OCI-M1 (cell line): Measurements from ENCODE around the gene GAL3ST2.
"Not testable (repeated sequence)": the region's sequence is repeated elsewhere in the genome, so short reads cannot be mapped to it uniquely, and the experiment has no call there.

Experiments
- DNase-seq: peaks from one replicate; lab custom pipeline; 2025; lab: John Stamatoyannopoulos, UW

The GAL3ST2 gene

DNA sequence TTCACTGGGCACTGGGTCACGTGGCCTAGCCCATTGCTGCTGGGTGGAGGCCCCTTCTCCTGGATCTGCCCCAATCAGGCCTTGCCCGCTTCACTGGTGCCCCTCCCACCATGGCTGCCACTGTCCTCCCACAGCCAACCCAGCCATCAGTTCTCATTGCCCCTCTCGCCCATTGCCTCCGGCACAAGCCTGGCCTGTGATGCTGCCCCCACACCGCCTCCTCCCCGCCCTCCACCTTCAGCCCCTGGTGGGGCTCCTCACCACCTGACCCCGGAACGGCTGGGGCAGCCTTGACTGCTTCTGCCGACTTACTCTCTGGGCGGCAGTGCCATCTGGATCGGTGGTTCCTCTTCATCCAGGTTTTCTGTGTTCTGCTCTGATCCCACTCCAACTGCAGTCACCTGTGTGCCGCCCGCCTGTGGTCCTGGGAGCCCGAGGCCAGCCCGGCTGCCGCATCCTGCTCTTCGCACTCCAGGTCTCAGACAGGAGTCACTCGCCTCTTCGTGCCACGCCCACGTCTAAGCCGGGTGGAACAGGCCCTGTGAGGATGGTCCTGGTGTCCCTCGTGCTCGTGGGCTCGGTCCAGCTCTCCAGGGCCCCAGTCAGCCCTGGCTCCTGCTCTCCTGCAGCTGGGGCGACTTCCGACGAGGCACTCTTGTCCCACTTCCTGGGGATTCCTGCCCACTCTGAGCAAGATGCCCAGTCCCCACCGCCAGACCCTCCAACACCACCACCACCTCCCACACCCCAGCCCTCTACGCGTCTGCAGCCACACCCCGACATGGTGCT, 28.0 kb upstream of the GAL3ST2 start:
- no peak for DNase-seq

DNA sequence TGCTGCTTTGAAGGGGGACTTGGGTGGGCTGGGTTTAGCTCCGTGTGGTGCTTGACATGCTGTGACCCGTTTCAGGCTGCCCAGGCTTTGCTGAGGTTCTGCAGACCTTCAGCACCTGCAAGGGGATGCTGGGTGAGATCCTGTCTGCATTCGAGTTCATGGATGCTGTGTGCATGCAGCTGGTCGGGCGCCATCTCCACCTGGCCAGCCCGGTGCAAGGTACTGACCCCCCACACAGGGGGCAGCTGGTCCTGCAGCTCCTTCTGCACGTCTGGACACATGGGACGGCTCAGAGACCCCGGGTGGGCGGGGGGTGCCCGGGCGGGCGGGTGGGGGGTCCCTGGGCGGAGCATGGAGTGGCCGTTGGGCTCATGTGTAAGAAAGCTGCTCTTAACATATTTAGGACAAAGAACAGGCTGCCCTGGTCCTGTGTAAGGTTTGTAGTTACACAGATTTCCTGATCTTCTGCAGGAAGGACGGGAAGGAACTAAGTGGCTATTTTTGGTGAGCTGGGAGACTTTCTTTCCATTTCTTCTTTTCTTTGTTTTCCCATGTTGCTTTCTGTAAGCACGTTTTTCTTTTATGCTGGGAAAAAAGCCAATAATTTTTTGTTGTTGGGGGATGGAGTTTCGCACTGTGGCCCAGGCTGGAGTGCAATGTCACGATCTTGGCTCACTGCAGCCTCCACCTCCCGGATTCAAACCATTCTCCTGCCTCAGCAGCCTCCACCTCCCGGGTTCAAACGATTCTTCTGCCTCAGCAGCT, 26.4 kb upstream of the GAL3ST2 start:
- no peak for DNase-seq

DNA sequence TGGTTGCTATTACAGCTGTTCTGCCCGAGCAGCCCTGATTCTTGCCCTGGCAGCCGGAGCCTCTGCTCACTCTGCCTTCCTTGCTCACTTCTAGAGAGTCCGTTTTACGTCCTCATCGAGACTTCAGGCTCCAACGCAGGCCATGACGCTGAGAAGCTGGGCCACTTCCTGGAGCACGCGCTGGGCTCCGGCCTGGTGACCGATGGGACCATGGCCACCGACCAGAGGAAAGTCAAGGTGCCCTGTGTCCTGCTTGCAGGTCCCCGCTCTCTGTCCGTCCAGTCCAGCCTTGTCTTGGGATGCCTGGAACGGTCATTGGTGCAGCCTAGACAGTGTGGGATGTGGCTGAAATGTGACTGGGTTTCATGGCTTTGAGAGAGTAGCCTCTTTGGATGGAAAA, 25.5 kb upstream of the GAL3ST2 start:
- DNase-seq = no peak

DNA sequence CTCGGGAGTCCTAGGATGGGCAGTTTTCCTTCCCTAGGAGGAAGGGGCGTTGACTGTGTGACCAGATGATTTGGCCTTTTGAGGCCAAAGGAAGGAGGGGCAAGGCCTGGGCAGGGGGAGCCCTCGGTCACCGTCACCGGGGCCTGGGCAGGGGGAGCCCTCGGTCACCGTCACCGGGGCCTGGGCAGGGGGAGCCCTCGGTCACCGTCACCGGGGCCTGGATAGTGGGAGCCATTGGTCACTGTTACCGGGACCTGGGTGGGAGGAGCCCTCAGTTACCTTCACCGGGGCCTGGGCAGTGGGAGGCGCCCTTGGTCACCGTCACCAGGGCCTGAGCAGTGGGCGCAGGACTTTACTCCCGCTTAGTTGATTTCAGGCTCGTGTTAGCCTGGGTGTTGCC, 24.8 kb upstream of the GAL3ST2 start:
- DNase-seq = no peak

DNA sequence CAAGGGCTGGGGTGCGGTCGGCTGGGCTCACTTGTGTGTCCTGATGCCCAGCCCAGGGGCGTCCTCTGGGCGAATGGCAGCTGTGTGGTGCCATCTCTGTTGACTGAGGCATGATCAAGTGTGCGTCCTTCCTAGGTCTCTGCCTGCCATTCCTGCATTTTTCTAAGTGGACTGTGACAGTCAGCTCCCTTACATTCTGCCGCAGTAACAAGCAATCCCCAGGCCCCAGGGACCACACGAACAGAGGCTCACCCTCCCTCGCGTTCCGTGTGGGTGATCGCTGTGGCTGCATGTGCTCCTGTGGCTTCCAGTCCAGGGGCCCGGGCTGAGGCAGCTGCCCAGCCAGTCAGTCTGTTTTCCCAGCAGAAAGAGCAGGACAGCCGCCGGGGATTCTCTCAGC, 24.4 kb upstream of the GAL3ST2 start:
- no peak for DNase-seq

DNA sequence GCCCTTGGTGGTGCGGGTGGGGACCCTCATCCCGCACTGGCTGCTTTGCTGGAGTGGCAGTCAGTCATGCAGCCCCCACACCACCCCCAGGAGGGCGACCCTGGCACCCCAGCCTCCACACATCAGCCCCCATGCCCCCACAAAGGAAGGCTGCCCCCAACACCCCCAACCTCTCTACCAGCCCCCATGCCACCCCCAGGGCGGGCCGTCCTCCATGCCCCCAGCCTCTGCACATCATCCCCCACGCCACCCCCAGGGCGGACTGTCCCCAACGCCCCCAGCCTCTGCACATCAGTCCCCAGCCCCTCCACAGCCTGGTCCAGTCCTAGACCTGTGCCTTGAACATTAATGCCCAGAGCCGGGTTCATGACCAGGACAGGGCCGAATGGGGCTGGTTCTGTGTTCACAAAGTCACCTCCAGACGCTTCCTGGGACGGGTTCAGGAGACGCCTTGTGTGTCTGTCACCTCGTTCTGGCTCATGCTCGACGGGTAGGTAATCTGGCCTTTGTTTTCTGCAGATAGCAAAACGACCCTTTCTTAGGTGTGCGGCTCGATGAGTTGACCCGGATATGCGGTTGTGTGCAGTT, 23.8 kb upstream of the GAL3ST2 start:
- no peak for DNase-seq

DNA sequence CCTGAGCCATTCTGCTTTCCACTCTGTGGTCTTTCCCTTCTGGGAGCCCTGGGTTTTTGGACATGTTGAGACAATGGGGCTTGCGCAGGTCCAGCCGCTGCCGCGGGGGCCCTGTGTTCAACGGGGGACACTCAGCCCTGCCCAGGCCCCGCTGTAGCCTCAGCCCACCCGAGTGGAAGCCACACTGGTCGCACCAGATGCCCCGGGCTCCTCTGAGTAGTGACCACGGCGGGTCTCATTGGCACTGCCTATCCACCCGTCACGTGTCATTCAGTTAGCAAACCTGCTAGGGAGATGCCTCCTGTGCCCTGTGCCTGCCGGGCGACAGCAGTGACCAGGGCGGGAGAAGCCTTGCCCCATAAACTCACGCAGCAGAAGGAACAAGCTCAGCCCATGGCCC, 23.1 kb upstream of the GAL3ST2 start:
- no peak for DNase-seq

DNA sequence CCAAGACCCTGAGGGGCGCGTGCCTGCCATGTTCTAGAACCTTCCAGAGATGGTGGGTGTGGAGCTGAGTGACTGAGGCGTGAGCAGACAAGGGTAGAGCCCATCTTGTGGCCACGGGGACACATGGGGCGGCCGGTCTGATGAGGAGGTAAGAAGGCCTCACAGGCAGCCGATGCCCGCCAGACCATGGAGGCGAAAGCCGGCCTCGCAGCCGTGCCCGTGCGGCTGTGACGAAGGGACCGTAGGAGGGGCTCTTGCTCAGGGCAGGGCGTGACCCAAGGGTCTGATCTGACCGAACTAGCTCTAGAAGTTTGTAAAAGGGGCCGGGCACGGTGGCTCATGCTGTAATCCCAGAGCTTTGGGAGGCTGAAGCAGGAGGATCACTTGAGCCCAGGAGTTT, 22.6 kb upstream of the GAL3ST2 start:
- DNase-seq = no peak

DNA sequence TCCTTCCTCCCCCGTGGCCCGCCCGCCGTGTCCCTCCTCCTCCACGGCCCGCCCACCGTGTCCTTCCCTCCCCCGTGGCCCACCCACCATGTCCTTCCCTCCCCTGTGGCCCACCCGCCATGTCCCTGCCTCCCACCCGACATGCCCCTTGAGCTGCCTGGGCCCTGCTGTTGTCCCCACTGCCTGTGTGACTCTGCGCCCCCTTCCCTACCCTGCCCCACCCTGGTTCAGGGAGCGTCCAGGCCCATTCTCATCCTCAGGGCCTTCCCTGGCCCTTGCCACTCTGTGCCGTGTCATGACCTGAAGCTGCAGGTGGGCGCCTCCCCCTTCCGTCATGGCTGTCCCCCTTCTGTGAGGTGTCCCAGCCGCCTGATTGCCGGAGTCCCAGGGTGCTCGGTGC, 21.5 kb upstream of the GAL3ST2 start:
- DNase-seq = no peak

DNA sequence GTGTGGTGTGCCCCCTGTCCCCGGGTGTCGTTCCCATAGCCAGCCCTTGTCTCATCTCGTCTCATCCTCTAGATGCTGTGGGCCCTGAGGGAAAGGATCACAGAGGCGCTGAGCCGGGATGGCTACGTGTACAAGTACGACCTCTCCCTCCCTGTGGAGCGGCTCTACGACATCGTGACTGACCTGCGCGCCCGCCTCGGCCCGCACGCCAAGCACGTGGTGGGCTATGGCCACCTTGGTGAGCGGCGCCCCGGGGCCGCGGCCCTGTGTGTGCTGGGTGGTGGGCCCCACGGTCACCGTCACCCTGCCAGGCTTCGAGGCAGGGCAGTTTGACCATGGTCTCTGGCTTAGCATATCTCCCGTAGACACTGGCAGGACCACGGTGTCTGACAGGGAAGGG, 20.8 kb upstream of the GAL3ST2 start:
- no peak for DNase-seq

DNA sequence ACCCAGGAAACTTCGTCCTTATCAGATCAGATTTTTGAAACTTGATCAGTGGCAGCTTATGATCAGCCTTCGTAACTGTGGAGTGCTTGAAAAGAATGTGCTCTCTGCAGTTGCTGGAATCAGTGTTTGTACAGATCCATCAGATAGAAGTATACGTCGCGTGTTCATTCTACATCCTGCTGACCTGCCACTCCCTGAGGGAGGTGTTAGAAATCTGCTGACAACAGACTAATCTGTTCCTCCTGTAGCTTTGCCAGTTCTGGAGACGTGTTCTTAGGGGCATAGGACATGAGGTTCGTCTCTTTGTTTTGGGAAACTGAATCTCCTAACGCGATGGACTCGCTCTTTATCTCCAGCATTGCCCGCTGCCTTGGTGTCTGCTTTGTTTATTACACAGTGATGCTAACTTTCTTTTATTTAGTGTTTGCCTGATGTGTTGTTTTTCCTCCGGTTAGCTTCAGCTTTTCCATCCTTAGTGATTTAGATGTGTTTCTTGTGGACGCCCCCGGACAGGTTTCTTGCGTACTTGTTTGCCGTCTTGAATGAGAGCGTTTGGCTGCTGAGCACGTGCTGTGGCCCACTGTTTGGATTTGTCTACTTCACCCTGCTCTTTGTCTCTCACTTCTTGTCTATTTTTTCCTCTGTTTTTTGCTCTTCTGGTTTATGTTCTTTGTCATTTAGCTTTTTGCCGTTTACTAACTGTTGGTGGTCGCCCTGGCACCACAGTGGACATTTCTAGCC, 17.4 kb upstream of the GAL3ST2 start:
- DNase-seq = no peak

DNA sequence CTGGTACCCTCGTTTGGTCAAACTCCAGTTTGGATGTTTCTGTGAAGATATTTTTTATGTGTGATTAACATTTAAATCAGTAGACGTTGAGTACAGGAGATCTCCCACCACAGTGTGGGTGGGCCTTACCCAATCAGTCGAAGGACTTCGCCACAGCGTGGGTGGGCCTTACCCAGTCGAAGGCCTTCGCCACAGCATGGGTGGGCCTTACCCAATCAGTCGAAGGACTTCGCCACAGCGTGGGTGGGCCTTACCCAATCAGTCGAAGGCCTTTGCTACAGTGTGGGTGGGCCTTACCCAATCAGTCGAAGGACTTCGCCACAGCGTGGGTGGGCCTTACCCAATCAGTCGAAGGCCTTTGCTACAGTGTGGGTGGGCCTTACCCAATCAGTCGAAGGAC, 16.7 kb upstream of the GAL3ST2 start:
- DNase-seq = not testable (repeated sequence)

DNA sequence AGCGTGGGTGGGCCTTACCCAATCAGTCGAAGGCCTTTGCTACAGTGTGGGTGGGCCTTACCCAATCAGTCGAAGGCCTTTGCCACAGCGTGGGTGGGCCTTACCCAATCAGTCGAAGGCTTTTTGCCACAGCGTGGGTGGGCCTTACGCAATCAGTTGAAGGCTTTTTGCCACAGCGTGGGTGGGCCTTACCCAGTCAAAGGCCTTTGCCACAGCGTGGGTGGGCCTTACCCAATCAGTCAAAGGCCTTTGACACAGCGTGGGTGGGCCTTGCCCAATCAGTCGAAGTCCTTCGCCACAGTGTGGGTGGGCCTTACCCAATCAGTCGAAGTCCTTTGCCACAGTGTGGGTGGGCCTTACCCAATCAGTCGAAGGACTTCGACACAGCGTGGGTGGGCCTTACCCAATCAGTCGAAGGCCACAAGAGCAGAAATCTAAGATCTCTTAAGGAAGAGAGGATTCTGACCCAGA, 16.3 kb upstream of the GAL3ST2 start:
- no peak for DNase-seq

DNA sequence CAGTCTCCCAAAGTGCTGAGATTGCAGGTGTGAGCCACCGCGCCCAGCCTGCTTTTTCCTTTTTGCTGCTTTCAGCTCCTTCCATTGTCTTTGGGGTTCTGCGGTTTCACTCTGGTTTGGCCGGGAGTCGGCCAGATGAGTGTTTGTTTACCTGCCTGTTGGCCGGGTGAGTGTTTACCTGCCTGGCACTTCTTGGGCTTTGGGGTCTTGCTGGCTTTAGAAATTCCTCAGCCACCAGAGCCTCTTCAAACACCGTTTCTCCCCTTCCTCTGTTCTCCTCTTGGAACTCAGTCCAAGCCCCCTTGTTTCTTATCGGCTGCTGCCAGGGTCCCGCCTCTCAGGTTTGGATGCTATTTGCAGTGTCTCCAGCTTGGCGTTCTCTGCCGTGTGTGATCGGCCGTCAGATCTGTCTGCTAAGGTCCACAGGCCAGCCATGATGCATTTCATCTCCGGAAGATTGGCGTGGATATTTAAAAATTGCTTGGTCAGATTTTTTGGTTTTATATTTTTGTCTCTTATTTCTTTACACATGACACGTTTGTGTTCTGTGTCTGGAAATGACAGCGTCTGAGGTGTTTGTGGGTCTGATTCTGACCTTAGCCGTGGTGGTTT, 14.2 kb upstream of the GAL3ST2 start:
- no peak for DNase-seq

DNA sequence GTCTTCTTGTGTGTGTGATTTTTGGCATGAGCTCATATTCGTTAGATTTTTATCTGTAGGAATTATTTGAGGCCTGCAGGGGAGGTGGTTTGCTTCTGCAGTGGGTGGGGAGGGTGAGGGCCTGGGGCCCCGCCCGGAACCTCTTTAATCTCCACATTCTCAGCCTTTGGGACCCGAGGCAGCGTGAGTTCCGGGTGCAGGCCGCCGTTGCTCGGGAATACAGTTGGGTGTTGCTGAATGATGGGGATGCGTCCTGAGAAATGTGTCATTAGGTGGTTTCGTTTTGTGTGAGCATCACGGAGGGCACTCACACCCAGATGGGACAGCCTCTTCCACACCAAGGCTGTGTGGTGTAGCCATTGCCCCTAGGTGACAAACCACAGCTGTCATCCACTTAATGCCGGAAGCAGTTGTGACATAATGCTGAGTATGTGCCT, 13.7 kb upstream of the GAL3ST2 start:
- DNase-seq = no peak

DNA sequence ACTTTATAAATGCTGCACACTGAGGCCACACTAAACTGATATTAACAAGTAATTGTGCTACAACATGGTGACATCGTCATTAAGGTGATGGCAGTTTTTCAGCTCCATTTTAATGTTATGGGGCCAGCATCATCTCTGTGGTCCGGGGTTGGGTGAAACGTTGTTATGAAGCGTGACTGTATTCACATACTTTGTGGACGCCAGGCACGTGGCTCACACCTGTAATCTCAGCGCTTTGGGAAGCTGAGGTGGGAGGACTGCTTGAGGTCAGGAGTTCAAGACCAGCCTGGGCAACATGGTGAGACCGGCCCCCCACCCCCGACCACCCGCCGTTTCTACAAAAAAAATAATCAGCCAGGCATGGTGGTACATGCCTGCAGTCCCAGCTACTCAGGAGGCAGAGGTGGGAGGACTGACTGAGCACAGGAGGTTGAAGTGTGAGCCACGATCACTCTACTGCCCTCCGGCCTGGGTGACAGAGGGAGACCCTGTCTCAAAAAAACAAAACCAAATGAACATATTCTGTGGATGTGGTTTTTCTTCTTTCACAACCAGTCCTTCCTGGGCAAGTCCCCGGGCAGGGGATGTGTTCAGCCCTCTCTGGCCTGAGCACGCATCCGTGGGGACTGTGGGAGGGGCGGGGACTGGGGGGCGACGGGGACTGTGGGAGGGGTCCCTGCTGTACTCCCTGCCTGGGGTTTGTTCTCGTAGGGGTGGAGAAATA, 12.9 kb upstream of the GAL3ST2 start:
- no peak for DNase-seq

DNA sequence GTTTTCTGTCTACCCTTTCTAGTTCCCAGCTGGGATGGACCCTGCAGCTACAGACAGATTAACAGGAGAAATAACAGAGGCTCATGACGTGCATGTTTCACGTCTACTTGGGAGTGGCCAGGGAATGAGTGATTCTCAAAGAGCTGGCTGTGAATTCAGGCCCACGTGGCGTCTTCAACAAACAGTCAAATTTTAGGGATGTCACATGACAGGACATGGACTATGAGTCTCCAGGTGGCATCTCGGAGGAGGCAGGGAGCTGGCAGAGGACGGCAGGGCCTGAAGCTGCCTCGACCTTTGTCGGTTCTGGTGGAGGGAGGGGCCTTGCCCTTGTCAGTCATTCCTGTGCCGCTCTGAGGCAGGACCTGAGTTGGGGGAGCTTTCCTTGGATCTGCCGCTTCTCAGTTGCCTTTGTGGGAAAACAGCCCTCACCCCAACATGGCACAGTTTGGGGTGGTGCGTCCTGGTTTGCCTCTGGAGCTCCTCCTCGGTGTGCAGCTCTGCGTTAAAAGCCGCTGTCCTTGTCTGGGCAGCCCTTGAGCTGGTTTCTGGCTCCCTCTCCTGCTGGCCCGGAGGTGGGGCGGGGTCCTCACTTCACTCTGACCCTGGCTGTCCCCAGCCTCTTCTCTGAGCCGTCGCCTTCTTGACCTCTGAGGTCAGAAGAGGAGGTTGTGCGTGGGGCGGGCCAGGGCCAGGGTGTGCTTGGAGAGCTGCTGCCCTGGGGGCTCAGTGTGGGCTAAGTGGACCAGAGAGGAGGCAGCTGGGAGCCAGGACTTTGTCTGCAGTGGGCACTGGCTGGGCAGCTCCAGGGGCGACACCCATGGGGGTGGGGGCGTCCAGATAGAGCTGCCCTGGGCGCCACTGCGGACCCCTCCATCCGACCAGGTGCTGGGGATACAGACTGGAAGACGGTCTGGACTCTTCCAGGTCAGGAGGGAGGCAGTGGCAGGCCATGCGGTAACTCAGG, 12.1 kb upstream of the GAL3ST2 start:
- DNase-seq = no peak

DNA sequence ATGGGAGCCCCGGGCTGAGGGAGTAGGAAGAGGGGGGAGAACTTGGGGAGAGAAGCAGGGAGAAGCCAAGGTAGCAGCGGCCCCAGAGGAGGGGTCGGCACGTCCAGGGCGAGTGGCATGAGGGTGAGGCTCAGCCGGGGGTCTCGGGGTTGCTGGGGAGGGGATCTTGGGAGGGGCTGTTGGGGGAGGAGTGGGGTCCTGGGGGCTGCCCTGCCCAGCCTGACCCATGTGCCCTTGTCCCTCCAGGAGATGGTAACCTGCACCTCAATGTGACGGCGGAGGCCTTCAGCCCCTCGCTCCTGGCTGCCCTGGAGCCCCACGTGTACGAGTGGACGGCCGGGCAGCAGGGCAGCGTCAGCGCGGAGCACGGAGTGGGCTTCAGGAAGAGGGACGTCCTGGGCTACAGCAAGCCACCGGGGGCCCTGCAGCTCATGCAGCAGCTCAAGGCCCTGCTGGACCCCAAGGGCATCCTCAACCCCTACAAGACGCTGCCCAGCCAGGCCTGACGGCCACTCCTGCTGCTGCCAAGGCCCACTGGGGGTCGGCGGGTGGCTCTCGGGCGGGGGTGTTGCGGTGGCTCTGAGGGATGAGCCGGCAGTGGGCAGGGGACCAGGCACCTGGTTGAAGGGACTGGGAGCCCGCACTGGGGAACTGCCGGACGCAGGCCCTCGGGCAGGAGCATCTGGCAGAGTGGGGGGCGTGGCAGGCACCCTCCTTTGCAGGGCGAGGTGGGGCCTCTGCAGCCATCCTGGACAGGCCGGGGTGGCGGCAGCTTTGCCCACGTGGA, 9.0 kb upstream of the GAL3ST2 start:
- no peak for DNase-seq

DNA sequence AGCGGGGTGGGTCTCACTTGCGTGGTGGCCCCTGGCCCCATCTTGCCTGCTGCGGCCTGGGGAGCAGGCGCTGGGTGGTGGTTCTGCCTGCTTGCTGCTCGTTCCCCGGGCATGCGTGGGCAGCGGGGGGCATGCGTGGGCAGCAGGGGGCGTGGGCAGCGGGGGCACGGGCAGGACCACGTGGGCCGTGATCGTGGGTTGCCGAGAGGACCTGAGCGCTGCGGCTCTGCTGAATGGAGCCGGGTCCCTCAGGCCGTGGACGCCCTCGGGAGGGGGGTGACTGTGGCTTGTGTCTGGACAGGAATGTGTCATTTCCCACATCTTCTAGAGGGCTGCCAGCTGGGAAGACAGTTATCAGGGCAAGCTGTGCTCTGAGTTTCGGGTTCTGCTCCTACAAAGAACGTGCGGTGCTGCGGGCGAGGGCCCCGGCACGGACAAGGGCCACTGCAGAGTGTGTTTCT, 8.3 kb upstream of the GAL3ST2 start:
- no peak for DNase-seq
